ENCODE measurements around the gene C20orf173.
"Not testable (repeated sequence)": the region's sequence is repeated elsewhere in the genome, so short reads cannot be mapped to it uniquely, and the experiment has no call there.

The C20orf173 gene

GRCh38 chr20:35551503-35551902 is 22.1 kb upstream of the C20orf173 start:
- DNase-seq (ENCODE audit: low read depth, low spot score), result no peak
- no peak overlapping the region for H3K27ac ChIP-seq

DNA sequence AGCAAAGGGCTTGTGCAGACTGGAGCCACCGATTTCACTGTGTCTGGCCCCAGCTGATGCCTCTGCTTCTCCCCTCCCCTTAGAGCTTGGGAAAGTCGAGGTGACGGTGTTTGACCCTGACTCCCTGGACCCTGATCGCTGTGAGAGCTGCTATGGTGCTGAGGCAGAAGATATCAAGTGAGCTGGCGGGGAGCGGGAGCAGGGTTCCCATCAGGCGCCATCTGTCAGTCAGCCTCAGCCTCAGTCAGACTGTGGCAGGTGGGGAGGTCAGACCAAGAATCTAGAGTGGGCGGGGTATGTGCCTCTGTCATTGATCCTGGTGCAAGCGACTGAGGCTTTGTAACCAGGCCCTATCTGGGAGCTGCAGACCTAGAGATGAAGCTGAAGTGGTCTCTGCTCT is 17.9 kb upstream of the C20orf173 start:
- H3K27ac ChIP-seq, result no peak overlapping the region
- DNase-seq (ENCODE audit: low read depth, low spot score), result no peak

DNA sequence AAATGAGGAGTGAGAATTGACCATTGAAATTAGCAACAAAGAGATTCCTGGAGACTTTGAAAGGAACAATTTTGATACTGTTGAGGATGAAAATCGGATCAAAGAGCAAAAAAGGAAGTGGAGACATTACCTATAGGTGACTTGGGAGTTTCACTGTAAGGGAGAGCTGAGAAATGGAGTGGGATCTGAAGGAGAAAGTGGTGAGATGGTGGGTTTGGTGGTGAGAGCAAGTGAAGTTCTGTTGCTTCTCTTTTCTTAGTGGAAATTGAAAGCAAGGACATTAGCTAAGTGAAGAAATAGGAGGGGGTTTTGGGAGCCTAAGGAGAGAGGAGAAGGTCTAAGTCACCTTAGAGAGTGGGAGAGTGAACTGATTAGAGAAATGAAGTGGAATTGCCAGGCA is 16.7 kb upstream of the C20orf173 start:
- DNase-seq (ENCODE audit: low read depth, low spot score), result no peak
- H3K27ac ChIP-seq, result no peak overlapping the region

DNA sequence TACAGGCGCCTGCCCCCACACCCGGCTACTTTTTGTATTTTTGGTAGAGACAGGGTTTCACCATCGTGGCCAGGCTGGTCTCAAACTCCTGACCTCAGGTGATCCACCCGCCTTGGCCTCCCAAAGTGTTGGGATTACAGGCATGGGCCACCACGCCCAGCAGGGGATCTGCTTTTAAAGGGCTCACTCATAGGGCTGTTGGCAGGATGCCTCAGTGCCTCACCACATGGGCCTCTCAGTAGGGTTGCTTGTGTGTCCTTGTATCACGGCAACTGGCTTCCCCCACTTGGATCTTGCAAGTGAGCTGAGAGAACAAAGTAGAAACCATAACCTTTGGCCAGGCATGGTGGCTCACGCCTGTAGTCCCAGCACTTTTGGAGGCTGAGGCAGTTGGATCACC is 15.5 kb upstream of the C20orf173 start:
- H3K27ac ChIP-seq; DNase-seq (ENCODE audit: low read depth, low spot score): not testable (repeated sequence)

GRCh38 chr20:35544436-35544835 is 15.0 kb upstream of the C20orf173 start:
- no peak for DNase-seq (ENCODE audit: low read depth, low spot score)
- no peak overlapping the region for H3K27ac ChIP-seq

GRCh38 chr20:35542990-35543389 is 13.5 kb upstream of the C20orf173 start:
- DNase-seq (ENCODE audit: low read depth, low spot score), result no peak
- H3K27ac ChIP-seq, result no peak overlapping the region

GRCh38 chr20:35541783-35542662 is 12.6 kb upstream of the C20orf173 start, which contains the start of gene ERGIC3:
Gene ERGIC3, plus strand, starts transcription at chr20:35542078. Its CDS starts 20 bp downstream, at chr20:35542098.
- peak within 1 kb of the TSS; percentile 72 for H3K27ac ChIP-seq
- peak; percentile 51 for DNase-seq (ENCODE audit: low read depth, low spot score)

DNA sequence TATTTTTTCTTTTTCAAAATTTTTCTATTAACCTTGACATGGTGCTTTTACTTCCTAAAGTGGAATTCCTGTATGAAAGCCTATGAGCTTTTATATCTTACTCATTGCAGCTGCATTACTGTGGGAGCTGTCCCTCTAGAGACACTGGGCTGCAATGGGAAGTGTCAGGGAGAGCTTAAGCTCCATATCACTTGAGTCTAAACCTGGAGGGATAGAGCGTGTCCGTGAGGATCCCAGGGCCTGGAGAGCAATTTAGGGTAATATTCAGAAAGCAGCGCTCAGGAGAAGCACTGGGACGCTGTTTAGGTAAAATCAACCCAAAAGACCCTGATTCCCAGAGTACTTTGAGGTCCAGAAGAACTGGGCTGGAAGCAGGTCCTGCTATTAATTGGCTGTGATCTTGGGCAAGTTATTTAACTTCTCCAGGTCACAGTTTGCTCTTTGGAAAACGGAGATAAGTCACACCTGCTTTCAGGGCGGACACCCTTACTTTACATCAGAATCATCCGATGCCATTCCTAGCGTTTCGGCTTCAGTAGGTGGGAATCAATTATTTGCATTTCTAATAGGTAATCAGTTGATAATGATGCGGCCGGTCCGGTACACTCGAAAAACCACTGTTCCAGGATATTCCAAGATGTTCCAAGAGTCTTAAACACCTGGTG is 11.8 kb upstream of the C20orf173 start:
- H3K27ac ChIP-seq, result no peak overlapping the region
- DNase-seq (ENCODE audit: low read depth, low spot score), result no peak

DNA sequence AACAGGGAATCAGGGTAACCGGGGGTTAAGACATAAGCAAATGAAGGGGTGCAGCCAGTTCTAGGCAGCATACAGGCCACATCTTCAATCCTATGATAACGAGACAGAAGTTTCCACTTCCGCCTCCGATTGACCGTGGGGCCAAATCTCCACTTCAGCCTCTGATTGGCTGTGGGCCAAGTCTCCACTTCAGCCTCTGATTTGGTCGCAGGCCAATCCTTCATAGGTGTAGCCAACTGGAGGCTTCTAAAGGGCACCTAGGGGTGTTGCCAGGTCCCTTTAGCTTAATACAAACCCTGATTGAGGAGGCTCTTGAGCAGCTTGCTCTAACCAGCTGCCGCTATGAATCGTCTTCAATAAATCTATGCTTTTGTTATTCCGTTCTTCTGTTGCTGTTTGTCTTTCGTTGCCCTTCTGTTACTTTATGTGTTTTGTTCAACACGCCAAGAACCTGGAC is 10.3 kb upstream of the C20orf173 start:
- DNase-seq (ENCODE audit: low read depth, low spot score), result no peak

DNA sequence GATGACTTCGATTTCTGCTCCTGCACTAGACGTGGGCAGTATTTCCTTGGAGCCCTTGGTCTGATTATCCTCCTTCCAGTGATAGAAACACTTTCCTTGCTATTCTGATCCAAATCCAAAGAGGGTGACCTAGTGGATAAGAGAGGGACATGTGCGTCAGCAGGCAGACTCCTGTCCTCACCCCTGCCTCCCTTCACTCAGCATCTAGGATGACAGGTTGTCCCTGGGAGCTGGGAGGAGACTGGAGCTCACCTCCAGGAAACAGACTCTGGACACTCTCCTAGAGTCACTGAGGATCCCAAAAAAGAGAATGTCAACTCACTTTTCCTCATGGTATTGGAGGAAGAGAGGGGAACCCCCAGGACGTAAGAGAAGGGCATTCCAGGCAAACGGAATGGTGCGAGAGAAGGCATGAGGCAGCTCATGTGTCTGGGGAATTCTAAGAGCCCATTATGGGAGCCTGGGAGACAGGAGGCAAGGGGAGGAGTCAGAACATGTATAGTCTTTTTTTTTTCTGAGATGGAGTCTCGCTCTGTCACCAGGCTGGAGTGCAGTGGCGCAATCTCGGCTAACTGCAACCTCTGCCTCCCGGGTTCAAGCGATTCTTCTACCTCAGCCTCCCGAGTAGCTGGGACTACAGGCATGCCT is 2.2 kb downstream of the C20orf173 start:
- no peak for DNase-seq (ENCODE audit: low read depth, low spot score)
- no peak overlapping the region for H3K27ac ChIP-seq

More for the DNA sequence above, 10.3 kb upstream of the C20orf173 start:
- no peak overlapping the region for H3K27ac ChIP-seq

- no peak overlapping the region for H3K27ac ChIP-seq
- DNase-seq (ENCODE audit: low read depth, low spot score), result no peak
These were observed 3.8 kb downstream of the C20orf173 start for GRCh38 chr20:35525639-35526038.

- DNase-seq (ENCODE audit: low read depth, low spot score), result no peak
These were observed 6.1 kb downstream of the C20orf173 start for GRCh38 chr20:35523298-35523888.

DNA sequence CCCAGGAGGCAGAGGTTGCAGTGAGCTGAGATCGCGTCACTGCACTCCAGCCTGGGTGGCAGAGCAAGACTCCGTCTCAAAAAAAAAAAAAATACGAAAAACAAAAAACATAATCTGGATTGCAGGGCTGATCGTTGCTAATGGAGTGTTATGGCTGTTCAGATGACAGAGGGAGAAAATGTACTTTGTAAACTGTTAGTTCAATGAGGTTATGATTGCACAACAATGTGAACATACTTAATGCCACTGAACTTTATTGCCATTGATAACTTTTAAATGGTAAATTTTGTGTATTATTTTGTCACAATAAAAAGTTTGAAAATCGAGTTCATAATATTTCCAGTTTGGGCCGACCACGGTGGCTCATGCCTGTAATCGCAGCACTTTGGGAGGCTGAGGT is 10.5 kb downstream of the C20orf173 start:
- no peak for DNase-seq (ENCODE audit: low read depth, low spot score)
- no peak overlapping the region for H3K27ac ChIP-seq

More at GRCh38 chr20:35523298-35523888, 6.1 kb downstream of the C20orf173 start:
- no peak overlapping the region for H3K27ac ChIP-seq

DNA sequence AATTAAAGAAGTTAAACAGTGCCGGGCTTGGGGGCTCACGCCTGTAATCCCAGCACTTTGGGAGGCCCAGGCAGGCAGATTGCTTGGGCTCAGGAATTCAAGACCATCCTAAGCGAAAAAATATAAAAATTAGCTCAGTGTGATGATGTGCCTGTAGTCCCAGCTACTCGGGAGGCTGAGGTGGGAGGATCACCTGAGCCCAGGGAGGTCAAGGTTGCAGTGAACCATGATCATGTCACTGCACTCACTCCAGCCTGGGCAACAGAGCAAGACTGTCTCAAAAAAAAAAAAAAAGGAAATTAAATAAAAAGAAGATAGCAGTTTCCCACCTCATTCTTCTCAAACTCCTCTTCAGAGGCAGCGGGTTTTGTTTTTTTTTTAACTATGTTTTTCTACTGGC is 11.7 kb downstream of the C20orf173 start:
- DNase-seq (ENCODE audit: low read depth, low spot score); H3K27ac ChIP-seq: not testable (repeated sequence)

GRCh38 chr20:35517125-35517524 is 12.3 kb downstream of the C20orf173 start:
- no peak for DNase-seq (ENCODE audit: low read depth, low spot score)
- no peak overlapping the region for H3K27ac ChIP-seq

DNA sequence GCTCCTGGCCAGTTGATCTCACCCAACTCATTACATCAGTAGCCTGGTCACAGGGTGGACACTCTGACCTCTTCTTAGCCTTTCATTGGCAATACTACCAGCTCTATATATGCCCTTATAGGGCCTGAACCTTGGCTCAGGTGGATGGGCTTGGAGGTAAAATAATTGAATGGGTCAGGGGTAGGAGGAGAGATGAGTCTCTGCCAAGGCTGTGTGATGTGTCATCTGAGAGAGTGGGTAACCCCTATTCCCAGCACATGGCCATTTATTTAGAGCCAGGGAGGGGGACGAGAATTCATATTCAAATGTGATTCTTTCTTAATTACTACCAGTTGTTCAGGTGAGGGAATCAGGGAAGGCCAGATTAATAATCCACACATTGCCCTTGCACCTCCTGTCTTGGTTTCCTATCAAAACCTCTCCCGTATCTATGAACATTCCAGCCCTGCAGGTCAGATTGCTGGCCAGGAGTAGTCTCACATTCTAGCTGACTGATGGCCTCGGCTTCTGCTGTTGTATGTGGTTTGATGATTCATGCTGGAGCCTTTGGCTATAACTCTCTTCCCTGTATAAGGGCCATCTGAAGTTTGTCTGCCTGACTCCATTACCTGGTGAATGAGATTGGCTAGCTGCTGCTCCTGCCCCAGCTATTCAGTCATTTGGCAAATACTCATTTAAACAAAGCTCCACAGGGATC is 13.4 kb downstream of the C20orf173 start:
- H3K27ac ChIP-seq, result no peak overlapping the region
- DNase-seq (ENCODE audit: low read depth, low spot score), result peak; percentile 71

- no peak for DNase-seq (ENCODE audit: low read depth, low spot score)
- H3K27ac ChIP-seq, result no peak overlapping the region
These were observed 14.1 kb downstream of the C20orf173 start for GRCh38 chr20:35515341-35515740.

- H3K27ac ChIP-seq, result no peak overlapping the region
- no peak for DNase-seq (ENCODE audit: low read depth, low spot score)
These were observed 15.0 kb downstream of the C20orf173 start for GRCh38 chr20:35514371-35514932.

DNA sequence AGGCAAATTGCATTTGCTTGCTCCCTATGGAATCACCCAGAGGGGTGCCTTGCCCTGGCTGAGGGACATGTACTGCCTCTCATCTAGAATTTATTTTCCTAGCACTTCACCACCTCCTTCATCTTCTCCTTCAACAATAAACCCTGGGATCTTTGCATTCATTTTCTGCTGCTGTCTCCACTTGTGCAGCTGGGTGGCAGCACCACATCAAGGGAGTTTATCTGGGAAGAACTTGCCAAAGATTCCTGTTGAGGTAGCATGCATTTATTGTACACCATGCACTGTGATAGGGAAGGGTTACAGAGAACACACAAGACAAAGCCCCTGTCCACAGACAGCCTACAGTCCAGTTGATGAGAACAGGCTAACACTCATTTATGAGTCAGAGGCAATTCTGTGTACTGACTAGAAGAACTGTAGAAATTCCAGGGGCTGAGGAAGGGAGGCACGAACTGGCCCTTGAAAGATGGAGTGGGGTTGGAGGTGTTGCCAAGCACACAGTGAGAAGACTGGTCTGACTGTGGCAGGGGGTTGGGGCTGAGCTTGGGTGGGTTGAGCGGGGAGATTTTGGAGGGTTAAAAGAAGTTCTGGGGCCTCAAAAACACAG is 17.5 kb downstream of the C20orf173 start:
- no peak for DNase-seq (ENCODE audit: low read depth, low spot score)

More for the DNA sequence above, 17.5 kb downstream of the C20orf173 start:
- no peak overlapping the region for H3K27ac ChIP-seq
